Liver (tissue), 9 donors: ENCODE results near the gene TBCD. TPM values are rescaled to one million over a fixed set of nuclear protein-coding genes. Genes with fewer than 3 reads are reported as not detected.

ENCODE experiments used
- DNase-seq: peaks from one replicate; pipeline ENCODE4 v3.0.0-alpha.2; 2017; ENCODE audit warnings: low spot score
- H3K27ac ChIP-seq, 2 donors: one replicate each; pipeline ENCODE4 v1.7.0; 2013; ENCODE audit warnings: inconsistent platforms in 2 of 2, low read length in 2 of 2, control low read depth in 1 of 2, low read depth in 1 of 2, mild to moderate bottlenecking in 1 of 2
- H3K27me3 ChIP-seq, 4 donors: one replicate each; pipeline versions ENCODE4 v1.6.1 to v1.7.0; 2013; ENCODE audit warnings: low read length in 3 of 4, inconsistent platforms in 1 of 4, mild to moderate bottlenecking in 1 of 4, moderate library complexity in 1 of 4; ENCODE audit not compliant: control insufficient read depth in 4 of 4, insufficient read depth in 4 of 4
- H3K36me3 ChIP-seq, 4 donors: one replicate each; pipeline versions ENCODE4 v1.6.1 to v1.7.0; 2013; ENCODE audit warnings: low read length in 3 of 4, mild to moderate bottlenecking in 3 of 4, low read depth in 1 of 4, moderate library complexity in 1 of 4; ENCODE audit not compliant: control insufficient read depth in 4 of 4, insufficient read depth in 3 of 4
- H3K4me1 ChIP-seq, 4 donors: one replicate each; pipeline versions ENCODE4 v1.6.1 to v1.7.0; 2013; ENCODE audit warnings: low read length in 3 of 4, mild to moderate bottlenecking in 3 of 4, moderate library complexity in 1 of 4; ENCODE audit not compliant: control insufficient read depth in 4 of 4, insufficient read depth in 4 of 4
- H3K4me3 ChIP-seq, 3 donors: one replicate each; pipeline versions ENCODE4 v1.6.1 to v1.7.0; 2013; ENCODE audit warnings: low read length in 3 of 3, control low read depth in 1 of 3, low read depth in 1 of 3, mild to moderate bottlenecking in 1 of 3
- H3K9ac ChIP-seq, 2 donors: one replicate each; pipeline ENCODE4 v1.7.0; 2013; ENCODE audit warnings: low read length in 2 of 2, mild to moderate bottlenecking in 2 of 2, moderate library complexity in 2 of 2, control low read depth in 1 of 2, low read depth in 1 of 2
- H3K9me3 ChIP-seq, 4 donors: one replicate each; pipeline versions ENCODE4 v1.6.1 to v1.7.0; 2013; ENCODE audit warnings: low read length in 3 of 4; ENCODE audit not compliant: control insufficient read depth in 4 of 4
- EGR1 ChIP-seq, 2 donors: IDR thresholded peaks; 2 replicates each; pipeline ENCODE4 v1.6.1; 2016 to 2018; ENCODE audit warnings: antibody characterized with exemption in 2 of 2, low read depth in 2 of 2
- FOXA1 ChIP-seq: IDR thresholded peaks from 2 replicates; pipeline ENCODE4 v1.6.1; 2016; ENCODE audit warnings: antibody characterized with exemption
- FOXA2 ChIP-seq: IDR thresholded peaks from 2 replicates; pipeline ENCODE4 v1.6.1; 2016; ENCODE audit warnings: antibody characterized with exemption
- GABPA ChIP-seq, 2 donors: IDR thresholded peaks in 1 of 2; conservative IDR thresholded peaks in 1 of 2; 2 replicates each; pipeline ENCODE4 v1.6.1; 2016; ENCODE audit warnings: antibody characterized with exemption in 2 of 2, mild to moderate bottlenecking in 1 of 2, moderate library complexity in 1 of 2
- HNF4A ChIP-seq, 2 donors: conservative IDR thresholded peaks; 2 replicates each; pipeline ENCODE4 v1.6.1; 2016; ENCODE audit warnings: antibody characterized with exemption in 2 of 2, mild to moderate bottlenecking in 2 of 2
- HNF4G ChIP-seq: IDR thresholded peaks from 2 replicates; pipeline ENCODE4 v1.6.1; 2016; ENCODE audit warnings: antibody characterized with exemption
- JUND ChIP-seq, 2 donors: IDR thresholded peaks; 2 replicates each; pipeline ENCODE4 v1.6.1; 2016; ENCODE audit warnings: antibody characterized with exemption in 2 of 2
- NR2F2 ChIP-seq: IDR thresholded peaks from 2 replicates; pipeline ENCODE4 v1.6.1; 2016; ENCODE audit warnings: antibody characterized with exemption
- RAD21 ChIP-seq, 2 donors: IDR thresholded peaks; 2 replicates each; pipeline ENCODE4 v1.6.1; 2016; ENCODE audit warnings: antibody characterized with exemption in 2 of 2, mild to moderate bottlenecking in 2 of 2
- RXRA ChIP-seq, 2 donors: IDR thresholded peaks; 2 replicates each; pipeline ENCODE4 v1.6.1; 2017 to 2018; ENCODE audit warnings: antibody characterized with exemption in 2 of 2, mild to moderate bottlenecking in 1 of 2
- SP1 ChIP-seq: IDR thresholded peaks from 2 replicates; pipeline ENCODE4 v1.6.1; 2018; ENCODE audit warnings: antibody characterized with exemption, mild to moderate bottlenecking
- TAF1 ChIP-seq: conservative IDR thresholded peaks from 2 replicates; pipeline ENCODE4 v1.6.1; 2016; ENCODE audit warnings: antibody characterized with exemption, mild to moderate bottlenecking
- YY1 ChIP-seq: IDR thresholded peaks from 2 replicates; pipeline ENCODE4 v1.6.1; 2016; ENCODE audit warnings: antibody characterized with exemption, mild to moderate bottlenecking
- polyA plus RNA-seq, 2 donors: library from polyadenylated mRNA; stranded (reverse) in 1 of 2; unstranded in 1 of 2; fragments of 200-250 nt in 1 of 2; fragments of >200 nt in 1 of 2; fragmentation: Nextera tagmentation in 1 of 2; extraction: Ambion mirVana in 1 of 2; gene quantifications; one replicate each; pipeline versions ENCODE4 v1.2.1 to v1.2.3, GENCODE V29; 2013 to 2015
- total RNA-seq, 2 donors: library from RNA; depleted of rRNA; stranded (reverse); fragments of >200 nt; gene quantifications; one replicate each; pipeline ENCODE4 v1.2.3, GENCODE V29; 2014
- TF ChIP-seq, protein P1 (sequence below): fragments of 150-350 bp; IDR thresholded peaks from 2 replicates; pipeline ENCODE4 v1.5.1; 2017; ENCODE audit warnings: improper control_type of control experiment, low read depth, low read length; ENCODE audit not compliant: missing input control
- TF ChIP-seq, protein P2 (sequence below): IDR thresholded peaks from 2 replicates; pipeline ENCODE4 v1.6.1; 2016; ENCODE audit warnings: antibody characterized with exemption
- TF ChIP-seq, protein P3 (sequence below): IDR thresholded peaks from 2 replicates; pipeline ENCODE4 v1.6.1; 2016; ENCODE audit warnings: antibody characterized with exemption
- TF ChIP-seq, protein P4 (sequence below): IDR thresholded peaks from 2 replicates; pipeline ENCODE4 v1.6.1; 2016; ENCODE audit warnings: antibody characterized with exemption
- TF ChIP-seq, protein P5 (sequence below): IDR thresholded peaks from 2 replicates; pipeline ENCODE4 v1.6.1; 2016; ENCODE audit warnings: antibody characterized with exemption, mild to moderate bottlenecking
- donor health status: healthy.
- donor health status: healthy.
- donor health status: healthy.
- donor health status: healthy.
- donor health status: healthy.

Gene TBCD
- total and polyA plus RNA-seq, 4 donors = 29.8 to 42.2 (median 33.0) TPM

DNA sequence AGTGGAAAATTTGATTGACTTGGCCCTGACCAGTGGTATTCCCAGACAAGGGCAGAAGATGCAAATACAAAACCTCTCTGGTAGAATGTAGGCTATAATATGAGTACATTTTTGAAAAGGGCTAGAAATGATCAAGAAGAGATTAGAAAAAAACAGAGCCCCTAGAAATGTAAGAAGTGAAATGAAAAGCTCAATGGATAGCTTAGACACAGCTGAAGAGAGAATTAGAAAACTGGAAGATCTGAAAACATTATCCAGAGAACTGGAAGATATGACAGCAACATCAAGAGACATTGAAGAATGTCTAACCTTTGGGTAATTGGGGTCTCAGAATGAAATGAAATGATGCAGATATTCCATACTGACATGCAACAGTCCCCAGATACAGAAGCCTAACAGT, 193.1 kb downstream of the TBCD start:
- peaks cover 0 to 14% (median 2%) of the 10 kb centered on the region in 4 donors for H3K9me3 ChIP-seq

DNA sequence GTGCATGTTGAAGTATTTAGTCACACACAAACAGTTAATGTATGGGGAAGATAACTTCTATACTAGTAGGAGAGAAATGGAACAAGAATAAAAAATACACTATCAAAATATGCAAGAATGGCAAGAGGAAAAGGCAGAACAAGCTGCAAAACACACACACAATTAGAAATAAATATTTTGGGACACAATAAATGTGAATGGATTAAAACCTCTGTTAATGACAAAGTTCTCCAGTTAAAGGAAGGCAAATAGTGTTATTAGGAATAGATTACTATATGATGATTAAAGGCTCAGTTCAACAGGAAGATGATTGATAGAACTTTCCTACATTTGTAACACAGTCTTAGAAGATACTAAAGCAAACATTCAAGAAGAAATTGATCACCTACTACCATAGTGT, 194.2 kb downstream of the TBCD start:
- H3K4me1 ChIP-seq = no peaks in the 10 kb centered on the region
- no peak for DNase-seq
- no peak overlapping the region for H3K4me3 ChIP-seq
- H3K36me3 ChIP-seq = peaks cover 1 to 33% (median 18%) of the 10 kb centered on the region in 4 donors
- no peak overlapping the region for H3K9ac ChIP-seq
- peaks cover 0 to 14% (median 2%) of the 10 kb centered on the region in 4 donors for H3K9me3 ChIP-seq
- H3K27ac ChIP-seq = no peak overlapping the region
- H3K27me3 ChIP-seq = no peaks in the 10 kb centered on the region
- TF ChIP-seq EGR1 (IDR thresholded peaks at IDR 0.05; ENCODE audit: low read depth in 2 of 2) = no peak
- TF ChIP-seq SP1 = no peak
- no peak for TF ChIP-seq RXRA (IDR thresholded peaks at IDR 0.05)
- TF ChIP-seq, protein P1, sequence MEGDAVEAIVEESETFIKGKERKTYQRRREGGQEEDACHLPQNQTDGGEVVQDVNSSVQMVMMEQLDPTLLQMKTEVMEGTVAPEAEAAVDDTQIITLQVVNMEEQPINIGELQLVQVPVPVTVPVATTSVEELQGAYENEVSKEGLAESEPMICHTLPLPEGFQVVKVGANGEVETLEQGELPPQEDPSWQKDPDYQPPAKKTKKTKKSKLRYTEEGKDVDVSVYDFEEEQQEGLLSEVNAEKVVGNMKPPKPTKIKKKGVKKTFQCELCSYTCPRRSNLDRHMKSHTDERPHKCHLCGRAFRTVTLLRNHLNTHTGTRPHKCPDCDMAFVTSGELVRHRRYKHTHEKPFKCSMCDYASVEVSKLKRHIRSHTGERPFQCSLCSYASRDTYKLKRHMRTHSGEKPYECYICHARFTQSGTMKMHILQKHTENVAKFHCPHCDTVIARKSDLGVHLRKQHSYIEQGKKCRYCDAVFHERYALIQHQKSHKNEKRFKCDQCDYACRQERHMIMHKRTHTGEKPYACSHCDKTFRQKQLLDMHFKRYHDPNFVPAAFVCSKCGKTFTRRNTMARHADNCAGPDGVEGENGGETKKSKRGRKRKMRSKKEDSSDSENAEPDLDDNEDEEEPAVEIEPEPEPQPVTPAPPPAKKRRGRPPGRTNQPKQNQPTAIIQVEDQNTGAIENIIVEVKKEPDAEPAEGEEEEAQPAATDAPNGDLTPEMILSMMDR = no peak

More for the DNA sequence above, 193.1 kb downstream of the TBCD start:
- DNase-seq = no peak
- H3K27ac ChIP-seq = no peak overlapping the region
- H3K4me3 ChIP-seq = no peak overlapping the region
- H3K27me3 ChIP-seq = no peaks in the 10 kb centered on the region
- H3K36me3 ChIP-seq = peaks cover 1 to 38% (median 19%) of the 10 kb centered on the region in 4 donors
- TF ChIP-seq, protein P2, sequence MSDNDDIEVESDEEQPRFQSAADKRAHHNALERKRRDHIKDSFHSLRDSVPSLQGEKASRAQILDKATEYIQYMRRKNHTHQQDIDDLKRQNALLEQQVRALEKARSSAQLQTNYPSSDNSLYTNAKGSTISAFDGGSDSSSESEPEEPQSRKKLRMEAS = no peak
- no peak for TF ChIP-seq FOXA2
- no peak for TF ChIP-seq FOXA1
- TF ChIP-seq RAD21 (IDR thresholded peaks at IDR 0.05) = no peak
- no peak for TF ChIP-seq GABPA (IDR thresholded peaks at IDR 0.05 in 1 of 2, conservative IDR thresholded peaks at IDR 0.05 in 1 of 2)
- TF ChIP-seq, protein P3, sequence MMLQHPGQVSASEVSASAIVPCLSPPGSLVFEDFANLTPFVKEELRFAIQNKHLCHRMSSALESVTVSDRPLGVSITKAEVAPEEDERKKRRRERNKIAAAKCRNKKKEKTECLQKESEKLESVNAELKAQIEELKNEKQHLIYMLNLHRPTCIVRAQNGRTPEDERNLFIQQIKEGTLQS = no peak
- no peak for TF ChIP-seq HNF4G
- TF ChIP-seq, protein P4, sequence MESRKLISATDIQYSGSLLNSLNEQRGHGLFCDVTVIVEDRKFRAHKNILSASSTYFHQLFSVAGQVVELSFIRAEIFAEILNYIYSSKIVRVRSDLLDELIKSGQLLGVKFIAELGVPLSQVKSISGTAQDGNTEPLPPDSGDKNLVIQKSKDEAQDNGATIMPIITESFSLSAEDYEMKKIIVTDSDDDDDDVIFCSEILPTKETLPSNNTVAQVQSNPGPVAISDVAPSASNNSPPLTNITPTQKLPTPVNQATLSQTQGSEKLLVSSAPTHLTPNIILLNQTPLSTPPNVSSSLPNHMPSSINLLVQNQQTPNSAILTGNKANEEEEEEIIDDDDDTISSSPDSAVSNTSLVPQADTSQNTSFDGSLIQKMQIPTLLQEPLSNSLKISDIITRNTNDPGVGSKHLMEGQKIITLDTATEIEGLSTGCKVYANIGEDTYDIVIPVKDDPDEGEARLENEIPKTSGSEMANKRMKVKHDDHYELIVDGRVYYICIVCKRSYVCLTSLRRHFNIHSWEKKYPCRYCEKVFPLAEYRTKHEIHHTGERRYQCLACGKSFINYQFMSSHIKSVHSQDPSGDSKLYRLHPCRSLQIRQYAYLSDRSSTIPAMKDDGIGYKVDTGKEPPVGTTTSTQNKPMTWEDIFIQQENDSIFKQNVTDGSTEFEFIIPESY = no peak
- no peak for TF ChIP-seq YY1
- TF ChIP-seq EGR1 (IDR thresholded peaks at IDR 0.05; ENCODE audit: low read depth in 2 of 2) = no peak
- TF ChIP-seq SP1 = no peak
- TF ChIP-seq, protein P1 = no peak
- TF ChIP-seq RXRA (IDR thresholded peaks at IDR 0.05) = no peak
- TF ChIP-seq JUND (IDR thresholded peaks at IDR 0.05) = no peak
- no peak for TF ChIP-seq NR2F2
- TF ChIP-seq, protein P5, sequence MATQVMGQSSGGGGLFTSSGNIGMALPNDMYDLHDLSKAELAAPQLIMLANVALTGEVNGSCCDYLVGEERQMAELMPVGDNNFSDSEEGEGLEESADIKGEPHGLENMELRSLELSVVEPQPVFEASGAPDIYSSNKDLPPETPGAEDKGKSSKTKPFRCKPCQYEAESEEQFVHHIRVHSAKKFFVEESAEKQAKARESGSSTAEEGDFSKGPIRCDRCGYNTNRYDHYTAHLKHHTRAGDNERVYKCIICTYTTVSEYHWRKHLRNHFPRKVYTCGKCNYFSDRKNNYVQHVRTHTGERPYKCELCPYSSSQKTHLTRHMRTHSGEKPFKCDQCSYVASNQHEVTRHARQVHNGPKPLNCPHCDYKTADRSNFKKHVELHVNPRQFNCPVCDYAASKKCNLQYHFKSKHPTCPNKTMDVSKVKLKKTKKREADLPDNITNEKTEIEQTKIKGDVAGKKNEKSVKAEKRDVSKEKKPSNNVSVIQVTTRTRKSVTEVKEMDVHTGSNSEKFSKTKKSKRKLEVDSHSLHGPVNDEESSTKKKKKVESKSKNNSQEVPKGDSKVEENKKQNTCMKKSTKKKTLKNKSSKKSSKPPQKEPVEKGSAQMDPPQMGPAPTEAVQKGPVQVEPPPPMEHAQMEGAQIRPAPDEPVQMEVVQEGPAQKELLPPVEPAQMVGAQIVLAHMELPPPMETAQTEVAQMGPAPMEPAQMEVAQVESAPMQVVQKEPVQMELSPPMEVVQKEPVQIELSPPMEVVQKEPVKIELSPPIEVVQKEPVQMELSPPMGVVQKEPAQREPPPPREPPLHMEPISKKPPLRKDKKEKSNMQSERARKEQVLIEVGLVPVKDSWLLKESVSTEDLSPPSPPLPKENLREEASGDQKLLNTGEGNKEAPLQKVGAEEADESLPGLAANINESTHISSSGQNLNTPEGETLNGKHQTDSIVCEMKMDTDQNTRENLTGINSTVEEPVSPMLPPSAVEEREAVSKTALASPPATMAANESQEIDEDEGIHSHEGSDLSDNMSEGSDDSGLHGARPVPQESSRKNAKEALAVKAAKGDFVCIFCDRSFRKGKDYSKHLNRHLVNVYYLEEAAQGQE = no peak
- TF ChIP-seq TAF1 = no peak
- TF ChIP-seq HNF4A (conservative IDR thresholded peaks at IDR 0.05) = no peak
- no peaks in the 10 kb centered on the region for H3K4me1 ChIP-seq
- H3K9ac ChIP-seq = no peak overlapping the region
